Measurements from ENCODE around the gene POLR1A. TPM values are rescaled to one million over a fixed set of nuclear protein-coding genes. Genes with fewer than 3 reads are reported as not detected.

The POLR1A gene
- polyA plus RNA-seq, 2 of the 4 experiments (the other 2 are of a cell fraction) = 22.8 to 55.7 TPM

DNA sequence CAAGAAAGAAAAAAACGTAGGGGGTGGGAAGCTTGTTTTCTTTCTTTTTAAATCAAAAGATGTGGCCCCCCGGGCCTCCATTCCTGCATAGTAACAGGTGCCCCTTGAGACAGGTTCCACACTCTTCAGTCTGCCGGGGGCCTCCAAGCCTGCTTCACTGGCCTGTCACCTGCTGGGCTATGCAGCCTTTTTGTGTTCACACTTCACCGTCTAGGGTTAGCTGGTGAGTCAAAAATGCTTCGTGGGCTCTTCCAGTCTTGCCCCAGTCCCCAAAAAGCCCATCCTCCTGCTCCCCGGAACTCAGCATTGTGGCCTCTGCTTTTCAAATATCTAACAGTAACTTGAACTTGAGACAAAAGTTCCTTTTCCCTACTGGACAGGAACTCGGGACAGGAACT, 67.9 kb downstream of the POLR1A start:
- WGBS (ENCODE audit: missing lambda C conversion rate) = 89% methylated on average over 7 of the region's 7 CpGs
- no peak for ATAC-seq
- POLR2A ChIA-PET = no interaction called here

DNA sequence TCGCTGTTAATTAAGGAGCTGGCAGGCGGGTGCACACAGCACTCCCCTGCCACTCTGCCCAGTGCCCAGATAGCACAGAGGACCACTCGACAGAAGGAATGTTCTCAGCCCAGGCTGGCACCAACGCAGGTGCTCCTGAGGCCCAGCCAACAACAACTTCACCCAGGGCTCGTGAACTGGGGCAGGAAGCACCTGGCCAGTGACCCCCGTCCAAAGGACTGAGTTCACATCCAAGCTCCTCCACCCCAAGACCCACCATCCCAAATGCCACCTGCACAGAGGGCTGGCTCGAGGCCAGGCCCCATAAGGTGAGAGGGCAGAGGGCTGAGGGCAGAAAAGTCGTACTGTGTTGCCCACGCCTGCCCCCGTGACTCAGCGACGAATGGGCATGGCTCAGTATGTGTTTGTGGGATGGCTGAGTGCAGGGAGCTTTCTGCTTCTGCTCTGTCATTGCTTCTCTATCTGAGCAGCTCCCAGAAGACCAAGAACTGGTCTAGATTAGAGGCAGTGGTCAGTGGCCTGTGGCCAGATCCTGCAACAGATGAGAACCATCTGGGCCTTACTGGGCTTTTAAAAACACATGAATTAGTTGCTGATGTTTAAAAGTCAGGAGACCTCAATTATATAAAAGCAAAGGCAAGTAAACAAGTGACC, 68.4 kb downstream of the POLR1A start:
- ATAC-seq (no peak), DNase-seq (ENCODE audit: low read depth in 1 of 2, low spot score in 1 of 2) (no peak), FAIRE-seq (no peak)
- WGBS (ENCODE audit: missing lambda C conversion rate) = 82% methylated on average over 12 of the region's 12 CpGs
- peaks cover 15% of the 10 kb centered on the region; the same call in 2 of the 3 replicates for H3K4me1 ChIP-seq
- H3K9me3 ChIP-seq = no peaks in the 10 kb centered on the region
- H3K4me3 ChIP-seq = no peak overlapping the region
- TF ChIP-seq RNF2 (IDR thresholded peaks at IDR 0.05; ENCODE audit: borderline replicate concordance, low read depth) (no peak), ZNF302 (CRISPR knock-in tag; IDR thresholded peaks at IDR 0.05) (no peak), ZFP36 (IDR thresholded peaks at IDR 0.05; ENCODE audit: borderline replicate concordance, partially characterized antibody) (no peak), SMC3 (IDR thresholded peaks at IDR 0.05) (no peak), TFCP2L1 (CRISPR knock-in tag; IDR thresholded peaks at IDR 0.05) (no peak), KDM5A (IDR thresholded peaks at IDR 0.05) (no peak), RARB (CRISPR knock-in tag; IDR thresholded peaks at IDR 0.05) (no peak), CHD4 (IDR thresholded peaks at IDR 0.05; ENCODE audit: borderline replicate concordance) (no peak), NPAS2 (CRISPR knock-in tag; IDR thresholded peaks at IDR 0.05; ENCODE audit: borderline replicate concordance) (no peak), NFE2L2 (conservative IDR thresholded peaks at IDR 0.05; ENCODE audit: low read length) (no peak), POLR2AphosphoS2 (conservative IDR thresholded peaks at IDR 0.05; ENCODE audit: low read length) (no peak), BHLHE40 (IDR thresholded peaks at IDR 0.05; ENCODE audit: low read depth, low read length) (no peak), HEYL (CRISPR knock-in tag; IDR thresholded peaks at IDR 0.05) (no peak)
- TF ChIP-seq, protein P1, sequence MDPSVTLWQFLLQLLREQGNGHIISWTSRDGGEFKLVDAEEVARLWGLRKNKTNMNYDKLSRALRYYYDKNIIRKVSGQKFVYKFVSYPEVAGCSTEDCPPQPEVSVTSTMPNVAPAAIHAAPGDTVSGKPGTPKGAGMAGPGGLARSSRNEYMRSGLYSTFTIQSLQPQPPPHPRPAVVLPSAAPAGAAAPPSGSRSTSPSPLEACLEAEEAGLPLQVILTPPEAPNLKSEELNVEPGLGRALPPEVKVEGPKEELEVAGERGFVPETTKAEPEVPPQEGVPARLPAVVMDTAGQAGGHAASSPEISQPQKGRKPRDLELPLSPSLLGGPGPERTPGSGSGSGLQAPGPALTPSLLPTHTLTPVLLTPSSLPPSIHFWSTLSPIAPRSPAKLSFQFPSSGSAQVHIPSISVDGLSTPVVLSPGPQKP (IDR thresholded peaks at IDR 0.05; ENCODE audit: low read depth, low read length) = no peak
- TF ChIP-seq, protein P2, sequence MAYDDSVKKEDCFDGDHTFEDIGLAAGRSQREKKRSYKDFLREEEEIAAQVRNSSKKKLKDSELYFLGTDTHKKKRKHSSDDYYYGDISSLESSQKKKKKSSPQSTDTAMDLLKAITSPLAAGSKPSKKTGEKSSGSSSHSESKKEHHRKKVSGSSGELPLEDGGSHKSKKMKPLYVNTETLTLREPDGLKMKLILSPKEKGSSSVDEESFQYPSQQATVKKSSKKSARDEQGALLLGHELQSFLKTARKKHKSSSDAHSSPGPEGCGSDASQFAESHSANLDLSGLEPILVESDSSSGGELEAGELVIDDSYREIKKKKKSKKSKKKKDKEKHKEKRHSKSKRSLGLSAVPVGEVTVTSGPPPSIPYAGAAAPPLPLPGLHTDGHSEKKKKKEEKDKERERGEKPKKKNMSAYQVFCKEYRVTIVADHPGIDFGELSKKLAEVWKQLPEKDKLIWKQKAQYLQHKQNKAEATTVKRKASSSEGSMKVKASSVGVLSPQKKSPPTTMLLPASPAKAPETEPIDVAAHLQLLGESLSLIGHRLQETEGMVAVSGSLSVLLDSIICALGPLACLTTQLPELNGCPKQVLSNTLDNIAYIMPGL (CRISPR knock-in tag; IDR thresholded peaks at IDR 0.05; ENCODE audit: borderline replicate concordance) = no peak
- ChIA-PET POLR2A (no interaction called here), CTCF (interaction anchor here (0.6 to 6.9 kb wide), 12 partner anchors 10 to 308 kb away, joined by 3 to 57 read pairs (median 4); partner anchors contain the start of gene ST3GAL5)
- H3K4me2 ChIP-seq = no peak overlapping the region
- peak overlapping the region in 1 of 2 experiments; percentile 64; a peak in 3 of 6 replicates for H3K27ac ChIP-seq

More for the DNA sequence above, 67.9 kb downstream of the POLR1A start:
- no peak for TF ChIP-seq ZC3H11A (IDR thresholded peaks at IDR 0.05)
- no peak for TF ChIP-seq FOSL2 (IDR thresholded peaks at IDR 0.05)
- no peak for TF ChIP-seq FOSL2 (CRISPR knock-in tag; IDR thresholded peaks at IDR 0.05)
- no peak for TF ChIP-seq FOSB (CRISPR knock-in tag; IDR thresholded peaks at IDR 0.05)
- no peak for DNase-seq (ENCODE audit: low read depth in 1 of 2, low spot score in 1 of 2)
- peak overlapping the region in 1 of 2 experiments; percentile 64; a peak in 2 of 6 replicates for H3K27ac ChIP-seq
- peaks cover 15% of the 10 kb centered on the region; the same call in 2 of the 3 replicates for H3K4me1 ChIP-seq
- CTCF ChIA-PET = interaction anchor here (0.6 to 6.9 kb wide), 5 partner anchors 41 to 309 kb away, joined by 3 to 57 read pairs (median 36); partner anchors contain the start of gene ST3GAL5
- H3K4me3 ChIP-seq = no peak overlapping the region
- no peaks in the 10 kb centered on the region for H3K9me3 ChIP-seq
- no peak for FAIRE-seq
- no peak overlapping the region for H3K4me2 ChIP-seq

DNA sequence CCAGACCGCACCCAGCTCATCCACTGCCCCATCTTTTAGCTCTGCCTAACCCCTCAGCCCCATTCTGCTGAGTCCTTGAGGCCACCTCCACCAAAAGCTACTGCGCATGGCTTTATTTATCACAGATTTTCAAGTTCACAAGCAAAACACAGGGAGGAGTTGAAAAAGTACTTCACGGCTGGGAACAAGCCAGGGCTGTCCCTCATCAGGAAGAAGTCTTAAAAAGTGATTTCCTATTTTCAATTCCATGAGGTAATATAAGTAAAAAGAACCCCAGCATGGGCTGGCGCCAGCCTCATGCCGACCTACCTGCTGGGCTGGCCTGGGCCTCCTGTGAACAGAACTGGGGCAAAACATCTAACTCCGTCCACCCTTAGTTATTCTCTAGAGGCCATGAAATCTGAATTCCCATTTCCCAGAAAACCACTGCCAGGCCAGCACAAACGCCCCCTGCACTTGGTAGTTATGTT, 69.0 kb downstream of the POLR1A start:
- Histone ChIP-seq H3K27ac (peak overlapping the region in 1 of 2 experiments; percentile 64; a peak in 3 of 6 replicates), H3K4me1 (peaks cover 15% of the 10 kb centered on the region; the same call in 2 of the 3 replicates), H3K9me3 (no peaks in the 10 kb centered on the region), H3K4me3 (no peak overlapping the region), H3K4me2 (no peak overlapping the region)
- TF ChIP-seq JUN (IDR thresholded peaks at IDR 0.05) = no peak
- TF ChIP-seq, protein P3, sequence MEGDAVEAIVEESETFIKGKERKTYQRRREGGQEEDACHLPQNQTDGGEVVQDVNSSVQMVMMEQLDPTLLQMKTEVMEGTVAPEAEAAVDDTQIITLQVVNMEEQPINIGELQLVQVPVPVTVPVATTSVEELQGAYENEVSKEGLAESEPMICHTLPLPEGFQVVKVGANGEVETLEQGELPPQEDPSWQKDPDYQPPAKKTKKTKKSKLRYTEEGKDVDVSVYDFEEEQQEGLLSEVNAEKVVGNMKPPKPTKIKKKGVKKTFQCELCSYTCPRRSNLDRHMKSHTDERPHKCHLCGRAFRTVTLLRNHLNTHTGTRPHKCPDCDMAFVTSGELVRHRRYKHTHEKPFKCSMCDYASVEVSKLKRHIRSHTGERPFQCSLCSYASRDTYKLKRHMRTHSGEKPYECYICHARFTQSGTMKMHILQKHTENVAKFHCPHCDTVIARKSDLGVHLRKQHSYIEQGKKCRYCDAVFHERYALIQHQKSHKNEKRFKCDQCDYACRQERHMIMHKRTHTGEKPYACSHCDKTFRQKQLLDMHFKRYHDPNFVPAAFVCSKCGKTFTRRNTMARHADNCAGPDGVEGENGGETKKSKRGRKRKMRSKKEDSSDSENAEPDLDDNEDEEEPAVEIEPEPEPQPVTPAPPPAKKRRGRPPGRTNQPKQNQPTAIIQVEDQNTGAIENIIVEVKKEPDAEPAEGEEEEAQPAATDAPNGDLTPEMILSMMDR (IDR thresholded peaks at IDR 0.05) = no peak
- TF ChIP-seq HOXB13 (CRISPR knock-in tag; IDR thresholded peaks at IDR 0.05; ENCODE audit: low read depth) = no peak
- no peak for TF ChIP-seq RFX5 (IDR thresholded peaks at IDR 0.05)
- TF ChIP-seq, protein P4, sequence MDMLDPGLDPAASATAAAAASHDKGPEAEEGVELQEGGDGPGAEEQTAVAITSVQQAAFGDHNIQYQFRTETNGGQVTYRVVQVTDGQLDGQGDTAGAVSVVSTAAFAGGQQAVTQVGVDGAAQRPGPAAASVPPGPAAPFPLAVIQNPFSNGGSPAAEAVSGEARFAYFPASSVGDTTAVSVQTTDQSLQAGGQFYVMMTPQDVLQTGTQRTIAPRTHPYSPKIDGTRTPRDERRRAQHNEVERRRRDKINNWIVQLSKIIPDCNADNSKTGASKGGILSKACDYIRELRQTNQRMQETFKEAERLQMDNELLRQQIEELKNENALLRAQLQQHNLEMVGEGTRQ (IDR thresholded peaks at IDR 0.05) = no peak
- no peak for TF ChIP-seq PHF8 (IDR thresholded peaks at IDR 0.05; ENCODE audit: borderline replicate concordance, low read depth)
- TF ChIP-seq JUNB (IDR thresholded peaks at IDR 0.05) = no peak
- TF ChIP-seq NFE2L2 (conservative IDR thresholded peaks at IDR 0.05; ENCODE audit: low read length) = no peak
- TF ChIP-seq EP300 (IDR thresholded peaks at IDR 0.05) = no peak
- ATAC-seq (no peak), FAIRE-seq (no peak), DNase-seq (ENCODE audit: low read depth in 1 of 2, low spot score in 1 of 2) (no peak)
- 88% methylated on average over 7 of the region's 7 CpGs for WGBS (ENCODE audit: missing lambda C conversion rate)
- ChIA-PET CTCF (interaction anchor here (0.6 to 6.9 kb wide), 12 partner anchors 10 to 308 kb away, joined by 3 to 57 read pairs (median 4); partner anchors contain the start of gene ST3GAL5), POLR2A (no interaction called here)

All from A549 (cell line).